Left kidney (tissue), 8 donors: ENCODE data around the gene SMYD4. TPM values are rescaled to one million over a fixed set of nuclear protein-coding genes. Genes with fewer than 3 reads are reported as not detected.
"Not testable (repeated sequence)": the region's sequence is repeated elsewhere in the genome, so short reads cannot be mapped to it uniquely, and the experiment has no call there.

Experiments
- DNase-seq: peaks from one replicate; pipeline ENCODE4 v3.0.0-alpha.2; 2013
- long read RNA-seq, 8 donors: transcript quantifications; one replicate each; lab custom pipeline, GENCODE V29; 2026
- polyA plus RNA-seq: library from polyadenylated mRNA; unstranded; fragments of 120-200 nt; gene quantifications from one replicate; pipeline ENCODE4 v1.2.1, GENCODE V29; 2013; ENCODE audit not compliant: insufficient read length

SMYD4 gene, protein sequence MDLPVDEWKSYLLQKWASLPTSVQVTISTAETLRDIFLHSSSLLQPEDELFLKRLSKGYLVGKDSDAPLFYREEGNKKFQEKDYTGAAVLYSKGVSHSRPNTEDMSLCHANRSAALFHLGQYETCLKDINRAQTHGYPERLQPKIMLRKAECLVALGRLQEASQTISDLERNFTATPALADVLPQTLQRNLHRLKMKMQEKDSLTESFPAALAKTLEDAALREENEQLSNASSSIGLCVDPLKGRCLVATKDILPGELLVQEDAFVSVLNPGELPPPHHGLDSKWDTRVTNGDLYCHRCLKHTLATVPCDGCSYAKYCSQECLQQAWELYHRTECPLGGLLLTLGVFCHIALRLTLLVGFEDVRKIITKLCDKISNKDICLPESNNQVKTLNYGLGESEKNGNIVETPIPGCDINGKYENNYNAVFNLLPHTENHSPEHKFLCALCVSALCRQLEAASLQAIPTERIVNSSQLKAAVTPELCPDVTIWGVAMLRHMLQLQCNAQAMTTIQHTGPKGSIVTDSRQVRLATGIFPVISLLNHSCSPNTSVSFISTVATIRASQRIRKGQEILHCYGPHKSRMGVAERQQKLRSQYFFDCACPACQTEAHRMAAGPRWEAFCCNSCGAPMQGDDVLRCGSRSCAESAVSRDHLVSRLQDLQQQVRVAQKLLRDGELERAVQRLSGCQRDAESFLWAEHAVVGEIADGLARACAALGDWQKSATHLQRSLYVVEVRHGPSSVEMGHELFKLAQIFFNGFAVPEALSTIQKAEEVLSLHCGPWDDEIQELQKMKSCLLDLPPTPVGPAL
- polyA plus RNA-seq, result 22.3 TPM
- long read RNA-seq, donor 1, full-length matches to known transcripts, result 2 of 2 reads
- long read RNA-seq, donor 1, partial matches to known transcripts, result 0 of 2 reads
- long read RNA-seq, donor 1, other reads (novel, unspliced or antisense), result 0 of 2 reads
- long read RNA-seq, donor 2, partial matches to known transcripts, result 0 of 1 reads
- long read RNA-seq, donor 2, other reads (novel, unspliced or antisense), result 0 of 1 reads
- long read RNA-seq, donor 3, result 0 reads
- long read RNA-seq, donor 4, result 0 reads
- long read RNA-seq, donor 5, partial matches to known transcripts, result 130 of 153 reads
- long read RNA-seq, donor 5, other reads (novel, unspliced or antisense), result 23 of 153 reads
- long read RNA-seq, donor 6, full-length matches to known transcripts, result 2 of 2 reads
- long read RNA-seq, donor 6, partial matches to known transcripts, result 0 of 2 reads
- long read RNA-seq, donor 6, other reads (novel, unspliced or antisense), result 0 of 2 reads
- long read RNA-seq, donor 7, full-length matches to known transcripts, result 2 of 2 reads
- long read RNA-seq, donor 7, partial matches to known transcripts, result 0 of 2 reads
- long read RNA-seq, donor 7, other reads (novel, unspliced or antisense), result 0 of 2 reads
- long read RNA-seq, donor 8, full-length matches to known transcripts, result 2 of 69 reads
- long read RNA-seq, donor 8, partial matches to known transcripts, result 67 of 69 reads
- long read RNA-seq, donor 8, other reads (novel, unspliced or antisense), result 0 of 69 reads

DNA sequence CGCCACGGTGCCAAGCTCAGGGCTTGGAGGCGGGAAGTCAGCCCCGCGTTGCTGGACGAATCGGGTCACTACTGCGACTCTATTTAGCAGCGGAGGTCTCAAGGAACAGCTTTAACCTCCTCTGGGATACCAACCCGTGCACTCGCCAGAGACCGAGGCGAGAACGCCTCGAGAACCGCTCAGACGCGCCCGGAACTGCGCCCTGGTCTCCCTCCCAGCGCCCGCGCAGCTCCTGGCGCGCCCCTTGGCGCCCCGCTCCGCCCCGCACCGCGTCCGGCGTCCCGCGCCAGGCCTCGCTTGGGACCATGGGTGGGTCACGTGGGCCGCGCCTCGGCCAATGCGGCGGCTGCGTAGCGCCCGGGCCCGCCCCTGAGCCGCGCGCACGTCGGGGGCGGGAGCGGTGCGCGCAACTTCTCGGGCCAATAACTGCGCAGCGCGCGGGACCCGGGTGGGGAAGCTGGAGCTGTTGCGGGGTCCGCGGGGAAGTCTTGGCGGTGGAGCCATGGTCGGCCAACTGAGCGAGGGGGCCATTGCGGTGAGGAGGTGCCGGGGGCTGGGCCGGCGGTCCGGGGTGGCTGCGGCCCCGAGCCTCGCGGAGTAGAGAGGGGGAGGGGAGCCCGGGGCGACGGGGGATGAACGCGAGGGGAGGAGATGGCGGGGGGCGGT lies at the start of gene SMYD4, which contains the start of gene RPA1:
Gene SMYD4 (minus strand): TSS at position 311 of the 666 bp plus-strand sequence. CDS start 1,908 bp downstream, outside the sequence.
Gene RPA1 (plus strand): TSS at position 414 of the 666 bp plus-strand sequence. CDS start 89 bp downstream, at position 503.
- DNase-seq, result peak; percentile 87

DNA sequence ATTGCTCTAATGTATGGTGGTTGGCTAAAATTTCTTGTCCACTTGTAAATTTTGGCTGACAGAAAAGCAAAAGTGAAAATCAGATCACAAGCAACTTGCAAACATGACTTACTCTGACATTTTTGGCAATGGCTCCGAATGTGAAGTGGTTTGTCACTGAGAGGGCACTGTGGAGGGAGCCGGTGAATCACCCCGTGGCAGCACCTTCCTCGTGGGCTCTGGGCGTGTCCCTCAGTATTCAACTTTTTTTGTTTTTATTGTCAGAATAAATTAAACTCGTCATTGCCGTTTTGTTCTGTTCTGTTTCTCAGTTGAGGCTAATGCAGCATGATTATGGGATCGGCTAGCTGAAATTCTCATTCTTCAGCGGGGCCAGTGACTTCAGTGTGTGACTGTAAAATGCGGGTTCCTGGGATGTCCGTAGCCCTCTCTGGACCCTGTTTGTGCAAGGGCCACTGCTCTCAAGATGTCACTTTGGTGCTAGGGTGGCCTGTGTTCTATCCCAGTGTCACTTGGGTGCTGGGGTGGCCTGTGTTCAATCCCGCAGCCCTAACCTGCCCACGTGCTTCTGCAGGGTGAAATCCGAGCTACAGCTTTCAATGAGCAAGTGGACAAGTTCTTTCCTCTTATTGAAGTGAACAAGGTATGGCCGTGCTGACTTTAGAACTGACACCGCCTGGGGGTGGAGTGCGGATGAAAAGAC lies 48.9 kb upstream of the SMYD4 start:
- no peak for DNase-seq

DNA sequence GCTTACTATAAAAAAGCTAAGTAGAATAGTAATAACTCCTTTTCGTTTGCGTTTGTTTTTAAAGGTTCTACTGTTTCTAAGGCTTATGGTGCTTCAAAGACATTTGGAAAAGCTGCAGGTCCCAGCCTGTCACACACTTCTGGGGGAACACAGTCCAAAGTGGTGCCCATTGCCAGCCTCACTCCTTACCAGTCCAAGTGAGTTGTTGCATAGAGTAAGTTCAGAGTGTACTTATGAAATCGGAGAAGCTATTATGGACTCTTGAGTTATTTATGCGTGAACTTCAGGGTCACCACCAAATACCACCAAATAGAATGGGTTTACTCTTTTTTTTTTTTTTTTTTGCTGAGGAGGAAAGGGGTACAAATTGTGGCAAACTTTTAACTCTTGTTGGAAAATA lies 45.9 kb upstream of the SMYD4 start:
- DNase-seq, result no peak

DNA sequence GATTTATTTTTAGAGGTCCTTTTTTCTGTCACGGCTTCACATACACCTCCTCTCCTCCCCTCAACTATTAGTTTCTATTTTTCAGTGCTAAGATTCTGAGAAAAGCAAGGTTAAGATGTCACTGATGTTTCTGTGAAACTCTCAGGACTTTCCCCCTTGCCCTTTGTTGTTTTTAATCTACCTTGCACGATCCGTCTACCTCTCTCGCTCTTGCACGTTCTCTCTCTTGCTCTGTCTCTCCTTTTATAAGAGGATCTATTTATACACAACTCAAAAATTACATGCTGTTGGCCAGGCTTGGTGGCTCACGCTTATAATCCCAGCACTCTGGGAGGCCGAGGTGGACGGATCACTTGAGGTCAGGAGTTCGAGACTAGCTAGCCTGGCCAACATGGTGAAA lies 43.7 kb upstream of the SMYD4 start:
- no peak for DNase-seq

DNA sequence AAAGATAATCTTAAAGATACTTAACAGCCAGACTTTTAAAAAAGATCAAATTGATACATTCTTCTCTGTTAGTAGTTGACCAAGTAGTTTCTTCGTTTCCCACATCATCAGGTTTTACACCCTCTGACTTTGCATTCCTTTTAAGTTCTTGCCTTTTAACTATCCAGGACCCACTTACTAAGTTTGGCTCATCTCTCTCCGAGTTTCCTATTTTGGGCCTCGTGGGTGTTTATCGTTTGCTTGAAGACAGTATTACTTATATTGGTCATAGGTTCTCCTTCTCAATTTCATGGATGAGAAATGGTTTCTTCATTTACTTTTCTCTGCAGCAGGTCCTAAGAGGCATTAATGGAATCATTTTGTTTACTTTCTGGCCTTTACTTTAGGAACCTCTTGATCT lies 43.3 kb upstream of the SMYD4 start:
- no peak for DNase-seq

DNA sequence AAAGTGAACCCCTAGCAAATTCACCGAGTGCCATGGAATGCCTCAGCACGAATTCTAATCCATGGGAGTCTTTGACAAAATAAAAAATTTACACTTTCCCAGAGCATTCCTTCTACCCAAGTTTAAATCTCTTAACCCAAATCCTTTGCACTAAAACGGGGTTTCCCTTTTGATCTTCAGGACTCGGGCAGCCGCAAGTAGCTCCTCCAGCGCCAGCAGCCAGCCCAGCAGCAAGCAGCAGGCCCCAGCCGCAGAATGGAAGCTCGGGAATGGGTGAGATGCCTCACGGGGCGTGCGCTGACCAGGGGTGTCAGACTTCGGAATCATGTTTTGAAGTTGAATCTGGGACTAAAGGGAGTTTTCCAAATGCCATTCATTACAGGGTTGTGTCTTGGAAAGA lies 42.6 kb upstream of the SMYD4 start:
- no peak for DNase-seq

DNA sequence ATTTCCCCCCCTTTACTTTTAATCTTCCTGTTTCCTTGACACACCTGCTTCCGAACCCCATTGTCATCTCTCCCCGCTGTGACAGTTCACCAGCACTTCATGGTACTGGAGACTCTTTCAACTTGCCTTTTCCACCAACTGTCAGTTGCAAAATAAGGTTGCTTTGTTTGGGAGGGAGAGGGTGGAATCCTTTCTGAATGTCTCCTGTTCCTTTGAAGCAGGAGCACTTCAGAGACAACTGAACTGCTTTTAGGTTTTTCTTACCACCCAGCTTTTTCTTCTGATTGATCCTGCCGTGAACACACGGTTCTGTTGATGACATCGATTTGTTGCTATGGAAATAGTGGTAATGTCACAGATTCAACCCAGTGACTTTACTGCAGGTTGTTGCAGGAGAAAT lies 42.1 kb upstream of the SMYD4 start:
- DNase-seq, result no peak

DNA sequence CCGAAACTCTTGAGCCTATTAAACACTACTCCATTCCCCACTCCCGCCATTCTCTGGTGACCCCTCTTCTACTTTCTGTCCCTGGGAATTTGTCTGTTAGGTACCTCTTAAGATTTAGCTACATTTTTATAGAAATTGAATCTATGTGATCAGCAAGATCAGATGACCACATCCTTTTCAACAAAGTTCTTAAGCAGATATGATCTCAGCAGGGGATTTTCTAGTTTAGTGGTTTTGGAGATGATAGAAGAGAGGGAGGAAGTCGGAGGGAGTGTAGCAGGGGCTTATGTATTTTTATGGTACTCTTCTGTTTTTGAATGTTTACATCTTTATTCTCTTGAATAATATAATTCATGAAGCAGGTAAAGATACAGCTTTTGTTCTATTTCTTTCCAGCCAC lies 40.9 kb upstream of the SMYD4 start:
- no peak for DNase-seq

DNA sequence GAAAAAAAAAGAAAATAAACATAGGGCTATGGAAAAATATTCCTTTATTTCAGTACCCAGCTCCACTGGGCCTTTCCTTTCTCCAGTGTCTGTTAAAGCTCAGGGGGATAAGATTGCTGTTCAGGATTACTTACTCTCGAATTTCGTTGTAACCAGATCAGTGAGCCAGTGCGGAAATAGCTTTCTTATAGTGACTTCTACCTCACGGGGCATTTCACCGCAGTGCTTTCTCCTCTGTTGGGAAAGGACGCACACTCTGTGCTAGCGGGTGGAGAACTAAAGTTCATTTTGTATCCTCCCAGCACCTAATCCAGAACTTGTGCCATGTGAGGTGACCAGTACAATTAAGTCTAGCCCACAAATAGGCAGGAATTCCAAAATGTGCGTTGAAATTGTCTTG lies 38.4 kb upstream of the SMYD4 start:
- peak; percentile 18 for DNase-seq

DNA sequence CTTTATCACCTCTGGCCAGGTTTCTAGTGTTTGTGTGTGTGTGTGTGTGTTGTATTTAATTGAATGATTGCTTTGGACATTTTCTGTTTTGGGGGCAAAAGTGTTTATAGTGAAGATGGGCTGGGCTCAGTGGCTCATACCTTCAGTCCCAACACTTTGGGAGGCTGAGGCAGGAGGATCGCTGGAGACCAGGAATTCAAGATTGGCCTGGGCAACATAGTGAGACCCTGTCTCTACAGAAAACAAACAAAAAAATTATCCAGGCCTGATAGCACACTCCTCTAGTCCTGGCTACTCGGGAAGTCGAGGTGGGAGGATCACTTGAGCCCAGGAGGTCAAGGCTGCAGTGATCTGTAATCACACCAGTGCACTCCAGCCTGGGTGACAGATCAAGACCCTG lies 37.6 kb upstream of the SMYD4 start:
- no peak for DNase-seq

DNA sequence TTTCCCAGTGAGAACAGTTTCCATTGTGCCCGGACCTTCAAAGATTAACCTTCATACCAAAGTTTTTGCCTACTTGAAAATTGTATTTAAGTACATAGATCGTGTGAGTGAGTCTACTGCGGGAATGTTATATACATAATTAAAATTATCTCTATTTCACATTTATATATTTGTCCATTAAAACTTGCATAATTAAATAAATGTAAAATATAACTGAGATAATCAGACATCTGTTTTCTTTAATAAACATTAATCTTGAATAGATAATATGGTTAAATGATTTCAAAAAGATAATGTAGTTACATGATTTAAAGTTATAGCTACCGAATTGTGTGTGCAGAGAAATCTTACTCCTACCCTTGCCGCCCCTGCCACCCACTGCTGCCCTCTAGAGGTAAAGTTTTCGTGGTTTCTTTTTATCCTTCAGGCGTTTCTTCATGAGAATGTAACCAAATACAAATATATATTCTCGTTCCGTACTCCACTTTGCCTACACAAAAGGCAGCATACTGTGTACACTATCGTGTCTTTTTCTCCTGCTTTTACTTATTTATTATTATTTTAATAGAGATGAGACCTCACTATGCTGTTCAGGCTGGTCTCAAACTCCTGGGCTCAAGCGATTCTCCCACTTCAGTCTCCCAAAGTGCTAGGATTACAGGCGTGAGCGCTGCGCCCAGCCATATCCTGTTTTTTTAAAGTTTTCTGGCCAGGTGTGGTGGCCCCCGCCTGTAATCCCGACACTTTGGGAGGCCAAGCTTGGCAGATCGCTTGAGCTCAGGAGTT lies 35.7 kb upstream of the SMYD4 start:
- DNase-seq, result no peak

DNA sequence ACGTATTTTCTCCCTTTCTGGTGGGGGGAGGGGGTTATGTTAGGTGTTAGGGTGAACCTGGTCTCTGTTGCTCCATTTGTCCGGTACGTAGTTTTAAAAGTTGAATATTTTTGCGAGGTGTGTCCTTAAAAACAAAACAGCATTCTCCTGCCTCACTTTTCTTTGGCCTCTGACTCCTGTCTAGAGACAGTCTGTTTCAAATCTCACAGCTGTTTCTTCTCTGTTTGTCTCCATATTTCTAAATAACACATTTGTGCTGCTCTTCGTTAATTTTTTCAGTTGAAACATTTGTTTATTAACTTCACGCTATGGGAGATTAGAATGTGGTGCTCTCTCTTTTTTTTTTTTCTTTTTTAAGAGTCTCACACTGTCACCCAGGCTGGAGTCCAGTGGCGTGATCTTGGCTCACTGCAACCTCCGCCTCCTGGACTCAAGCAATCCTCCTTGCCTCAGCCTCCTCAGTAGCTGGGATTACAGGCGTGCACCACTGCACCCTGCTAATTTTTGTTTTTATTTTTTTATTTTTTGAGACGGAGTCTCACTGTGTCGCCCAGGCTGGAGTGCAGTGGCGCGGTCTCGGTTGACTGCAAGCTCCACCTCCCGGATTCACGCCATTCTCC lies 31.8 kb upstream of the SMYD4 start:
- no peak for DNase-seq

DNA sequence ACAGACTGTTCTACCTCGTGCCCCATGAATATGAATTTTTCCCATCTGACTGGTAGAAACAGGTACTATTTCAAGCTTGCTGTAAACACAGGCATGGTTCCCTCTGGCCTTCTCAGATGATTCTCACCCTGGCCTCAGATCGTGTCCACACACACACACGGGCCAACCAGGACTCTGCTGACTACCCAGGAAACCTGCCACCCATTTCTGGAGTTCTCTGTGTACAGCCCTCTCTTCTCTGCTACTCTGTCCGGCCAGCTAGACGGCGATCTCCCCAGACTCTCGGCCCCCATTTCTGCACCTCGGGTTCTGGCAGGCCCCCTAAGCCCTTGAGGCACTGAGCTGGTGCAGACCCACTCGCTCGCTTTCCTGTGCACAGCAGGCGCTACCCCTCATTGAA lies 31.3 kb upstream of the SMYD4 start:
- no peak for DNase-seq

DNA sequence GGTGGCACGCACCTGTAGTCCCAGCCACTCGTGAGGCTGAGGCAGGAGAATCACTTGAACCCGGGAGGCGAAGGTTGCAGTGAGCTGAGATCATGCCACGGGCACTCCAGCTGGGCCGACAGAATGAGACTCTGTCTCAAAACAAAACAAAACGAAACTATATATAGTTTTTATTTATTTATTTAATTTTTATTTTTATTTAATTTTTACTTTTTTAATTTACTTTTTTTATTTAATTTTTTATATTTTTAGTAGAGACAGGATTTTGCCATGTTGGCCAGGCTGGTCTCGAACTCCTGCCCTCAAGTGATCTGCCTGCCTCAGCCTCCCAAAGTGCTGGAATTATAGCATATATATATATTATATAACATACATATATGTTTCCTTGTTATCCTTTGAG lies 26.8 kb upstream of the SMYD4 start:
- not testable (repeated sequence) for DNase-seq

DNA sequence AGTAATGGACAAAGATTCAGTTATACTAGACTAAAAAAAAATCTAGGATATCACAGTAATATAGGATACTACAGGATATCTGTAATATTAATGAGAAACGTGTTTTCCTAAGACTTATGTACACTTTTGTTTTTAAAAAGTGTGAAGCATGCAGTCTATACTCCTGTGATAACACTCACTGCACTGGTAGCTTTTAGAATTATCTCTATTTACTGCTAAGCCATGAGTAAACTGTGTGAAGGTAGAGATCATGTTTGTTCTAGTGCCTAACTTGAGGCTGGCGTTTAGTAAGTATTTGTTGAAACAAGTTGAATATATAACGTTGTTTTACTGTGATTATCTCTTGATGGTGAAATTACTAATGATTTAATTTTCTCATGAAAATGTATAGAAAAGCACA lies 24.0 kb upstream of the SMYD4 start:
- no peak for DNase-seq

DNA sequence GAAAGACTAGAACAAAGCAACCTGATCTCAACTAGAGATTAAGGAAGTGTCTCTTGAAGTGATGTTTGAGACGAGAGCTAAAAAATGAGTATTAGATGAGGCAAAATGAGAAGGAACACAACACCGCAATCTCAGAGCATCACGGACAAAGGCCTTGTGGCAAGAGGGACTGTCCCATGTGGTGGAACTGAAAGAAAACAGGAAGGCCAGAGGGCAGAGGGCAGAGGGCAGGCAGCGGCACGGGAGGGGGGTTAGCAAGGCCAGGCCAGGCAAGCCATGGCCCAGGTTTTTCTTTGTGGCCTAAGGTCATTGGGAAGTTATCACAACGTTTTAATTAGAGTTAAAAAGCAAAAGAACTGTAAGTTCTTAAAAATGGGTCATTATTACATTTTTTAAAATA lies 22.6 kb upstream of the SMYD4 start:
- no peak for DNase-seq

DNA sequence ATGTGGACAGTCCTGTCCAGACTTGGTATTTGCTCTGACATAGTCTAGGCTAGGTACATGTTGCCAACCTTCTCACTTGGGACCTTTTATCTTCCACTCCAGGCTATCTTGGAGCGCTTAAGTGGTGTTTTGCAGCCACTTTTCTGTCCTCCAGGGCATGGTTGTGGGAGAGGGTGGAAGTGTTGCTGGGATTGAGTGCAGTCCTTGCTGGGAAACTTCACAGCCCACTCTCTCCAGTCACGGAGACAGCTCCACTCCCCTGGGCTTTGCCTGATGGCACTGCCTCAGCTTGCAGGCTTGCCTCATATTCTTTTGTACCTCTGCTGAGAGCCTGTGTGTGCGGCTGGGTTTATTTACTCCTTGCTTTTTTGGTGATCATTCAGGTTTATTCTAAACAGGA lies 17.5 kb upstream of the SMYD4 start:
- no peak for DNase-seq

DNA sequence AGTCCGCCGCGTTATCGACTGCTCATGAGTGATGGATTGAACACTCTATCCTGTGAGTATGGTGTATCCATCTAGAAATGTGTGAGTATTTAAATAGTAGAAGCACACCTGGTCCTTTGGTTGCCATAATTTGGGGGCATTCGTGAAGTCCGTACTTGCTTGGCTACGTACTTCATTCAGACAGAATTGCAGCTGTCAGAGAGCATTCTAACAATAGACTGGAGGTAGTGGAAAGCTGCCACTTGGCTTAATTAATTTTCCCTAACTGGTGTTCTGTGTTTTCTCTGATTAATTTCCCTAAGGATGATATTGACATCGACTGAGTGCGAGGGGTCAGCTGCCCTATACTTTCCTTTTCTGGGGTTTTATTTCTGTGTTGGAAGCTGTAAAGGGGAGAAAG lies 14.2 kb upstream of the SMYD4 start:
- no peak for DNase-seq

DNA sequence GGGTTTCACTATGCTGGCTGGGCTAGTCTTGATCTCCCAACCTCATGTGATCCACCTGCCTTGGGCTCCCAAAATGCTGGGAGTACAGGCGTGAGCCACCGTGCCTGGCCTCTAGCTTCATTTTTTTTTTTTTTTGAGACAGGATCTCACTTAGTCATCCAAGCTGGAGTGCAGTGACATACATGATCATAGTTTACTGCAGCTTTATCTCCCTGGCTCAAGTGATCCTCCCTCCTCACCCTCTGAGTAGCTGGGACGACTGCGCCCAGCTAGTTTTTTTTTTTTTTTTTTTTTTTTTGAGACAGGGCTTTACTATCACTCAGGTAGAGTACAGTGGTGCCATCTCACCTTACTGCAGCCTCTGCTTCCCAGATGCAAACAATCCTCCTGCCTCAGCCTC lies 9.8 kb upstream of the SMYD4 start:
- DNase-seq, result no peak
